PC-9 (cell line): ENCODE measurements around the gene GMDS.

Experiments used
- CTCF ChIP-seq: fragments of 200-600 bp; sonication (generic); conservative IDR thresholded peaks from 2 replicates; pipeline ENCODE4 v1.6.1; 2017; ENCODE audit warnings: mixed run types, antibody characterized with exemption, mild to moderate bottlenecking, moderate library complexity
- EZH2 ChIP-seq: fragments of 200-600 bp; sonication (generic); IDR thresholded peaks from 2 replicates; pipeline ENCODE4 v1.8.0; 2017; ENCODE audit warnings: antibody characterized with exemption, low read depth

GRCh38 chr6:1849691-1850090 lies 395.7 kb downstream of the GMDS start:
- TF ChIP-seq CTCF (no peak), EZH2 (no peak)
